Myocyte (in vitro differentiated cells): ENCODE measurements around the gene BLOC1S4. TPM values are rescaled to one million over a fixed set of nuclear protein-coding genes. Genes with fewer than 3 reads are reported as not detected.
A peak's percentile ranks its signal among the peaks of the same experiment; 100 is the strongest.

Experiments
- DNase-seq: peaks from one replicate; pipeline ENCODE4 v3.0.0-alpha.2; 2012; ENCODE audit warnings: low read depth
- total RNA-seq: library from RNA; depleted of rRNA; stranded (reverse); fragments of >200 nt; gene quantifications from 2 replicates; pipeline ENCODE4 v1.2.3, GENCODE V29; 2014

BLOC1S4 gene
- total RNA-seq, 1 donor from 2014 or later: 35.1 TPM

GRCh38 chr4:6689506-6689960 is 26.4 kb upstream of the BLOC1S4 start:
- no peak for DNase-seq

- no peak for DNase-seq
Measured at GRCh38 chr4:6692379-6692778, 23.6 kb upstream of the BLOC1S4 start.

- no peak for DNase-seq
Measured at GRCh38 chr4:6692806-6693205, 23.2 kb upstream of the BLOC1S4 start.

- DNase-seq: no peak
Measured at GRCh38 chr4:6693231-6694176, 22.5 kb upstream of the BLOC1S4 start, which contains the start of gene S100P. Gene S100P, plus strand, starts transcription at chr4:6693878. Its CDS starts 55 bp downstream, at chr4:6693933.

- no peak for DNase-seq
Measured at GRCh38 chr4:6694177-6694901, 21.6 kb upstream of the BLOC1S4 start.

GRCh38 chr4:6695660-6696610 is 20.0 kb upstream of the BLOC1S4 start:
- DNase-seq: no peak

GRCh38 chr4:6696611-6697010 is 19.4 kb upstream of the BLOC1S4 start:
- DNase-seq: no peak

GRCh38 chr4:6697131-6697530 is 18.8 kb upstream of the BLOC1S4 start:
- no peak for DNase-seq

- DNase-seq: no peak
Measured at GRCh38 chr4:6699388-6699787, 16.6 kb upstream of the BLOC1S4 start.

- DNase-seq: no peak
Measured at GRCh38 chr4:6699903-6700302, 16.1 kb upstream of the BLOC1S4 start.

- DNase-seq: no peak
Measured at GRCh38 chr4:6701371-6701770, 14.6 kb upstream of the BLOC1S4 start.

- DNase-seq: no peak
Measured at GRCh38 chr4:6702761-6703160, 13.2 kb upstream of the BLOC1S4 start.

- DNase-seq: peak; percentile 20
Measured at GRCh38 chr4:6703786-6704185, 12.2 kb upstream of the BLOC1S4 start.

GRCh38 chr4:6705646-6706045 is 10.3 kb upstream of the BLOC1S4 start:
- no peak for DNase-seq

GRCh38 chr4:6706173-6706572 is 9.8 kb upstream of the BLOC1S4 start:
- no peak for DNase-seq

- peak; percentile 98 for DNase-seq
Measured at GRCh38 chr4:6709230-6710114, 6.5 kb upstream of the BLOC1S4 start, which contains the start of gene MRFAP1L1. Gene MRFAP1L1, minus strand, starts transcription at chr4:6709865. Its CDS starts 236 bp downstream, at chr4:6709629.

- no peak for DNase-seq
Measured at GRCh38 chr4:6710282-6710681, 5.7 kb upstream of the BLOC1S4 start.

- no peak for DNase-seq
Measured at GRCh38 chr4:6710996-6711395, 5.0 kb upstream of the BLOC1S4 start.

- no peak for DNase-seq
Measured at GRCh38 chr4:6714954-6715353, 1.0 kb upstream of the BLOC1S4 start.

- no peak for DNase-seq
Measured at GRCh38 chr4:6715704-6716017, 313 bp upstream of the BLOC1S4 start.
